Spleen (tissue), 11 donors: ENCODE data around the gene SNX13. TPM values are rescaled to one million over a fixed set of nuclear protein-coding genes. Genes with fewer than 3 reads are reported as not detected.

Source experiments
- DNase-seq: peaks from one replicate; pipeline ENCODE4 v3.0.0-alpha.2; 2020
- H3K27ac ChIP-seq, 8 donors: fragments of 200-600 bp; sonication (generic) in 7 of 8; 1 replicate in 4 of 8; 2 replicates in 4 of 8; pipeline versions ENCODE4 v1.5.0 to v1.8.0; 2016 to 2021; ENCODE audit warnings: inconsistent platforms in 4 of 8, mild to moderate bottlenecking in 4 of 8, moderate library complexity in 1 of 8
- H3K27me3 ChIP-seq, 7 donors: fragments of 200-600 bp; sonication (generic) in 6 of 7; replicated peaks in 1 of 7; 1 replicate in 4 of 7; 2 replicates in 3 of 7; pipeline versions ENCODE4 v1.5.0 to v1.8.0; 2016 to 2021; ENCODE audit warnings: inconsistent platforms in 3 of 7, mild to moderate bottlenecking in 1 of 7
- H3K36me3 ChIP-seq, 6 donors: fragments of 200-600 bp; sonication (generic) in 5 of 6; 1 replicate in 4 of 6; 2 replicates in 2 of 6; pipeline versions ENCODE4 v1.5.0 to v1.8.0; 2016 to 2021; ENCODE audit warnings: inconsistent platforms in 2 of 6
- H3K4me1 ChIP-seq, 6 donors: fragments of 200-600 bp; sonication (generic) in 5 of 6; 1 replicate in 3 of 6; 2 replicates in 3 of 6; pipeline versions ENCODE4 v1.5.0 to v1.8.0; 2016 to 2021; ENCODE audit warnings: inconsistent platforms in 3 of 6
- H3K4me3 ChIP-seq, 8 donors: fragments of 200-600 bp; sonication (generic) in 7 of 8; 1 replicate in 4 of 8; 2 replicates in 4 of 8; pipeline versions ENCODE4 v1.5.0 to v1.8.0; 2016 to 2021; ENCODE audit warnings: inconsistent platforms in 4 of 8, mild to moderate bottlenecking in 4 of 8, moderate library complexity in 2 of 8
- H3K9me3 ChIP-seq, 8 donors: fragments of 200-600 bp; sonication (generic) in 7 of 8; 1 replicate in 4 of 8; 2 replicates in 4 of 8; pipeline versions ENCODE4 v1.5.0 to v1.8.0; 2016 to 2021; ENCODE audit warnings: inconsistent platforms in 4 of 8
- CTCF ChIP-seq, 11 experiments: fragments of 200-600 bp in 7 of 11; fragments of 450-650 bp in 4 of 11; sonication (generic) in 4 of 11; IDR thresholded peaks in 8 of 11; conservative IDR thresholded peaks in 3 of 11; 1 replicate in 7 of 11; 2 replicates in 4 of 11; pipeline versions ENCODE4 v1.4.0 to v1.8.0; 2016 to 2021; ENCODE audit warnings: antibody characterized with exemption in 11 of 11, inconsistent platforms in 4 of 11, mild to moderate bottlenecking in 1 of 11
- POLR2A ChIP-seq, 3 donors: fragments of 450-650 bp; IDR thresholded peaks; one replicate each; pipeline ENCODE4 v1.5.1; 2017; ENCODE audit warnings: antibody characterized with exemption in 3 of 3, mild to moderate bottlenecking in 1 of 3
- POLR2AphosphoS5 ChIP-seq, 3 donors: sonication (generic); formaldehyde crosslinking; IDR thresholded peaks; one replicate each; pipeline ENCODE4 v1.5.1; 2017; ENCODE audit warnings: antibody characterized with exemption in 3 of 3
- WGBS, 5 donors: extraction: QIAGEN DNeasy Blood & Tissue Kit in 3 of 5; methylation state at CpG; one replicate each; pipeline versions ENCODE4 v1.1.5 to v1.1.7; 2013 to 2018; 5-methylcytosine and 5-hydroxymethylcytosine counted together
- intact Hi-C: fragments of 100-400 bp; cut with DNase I; formaldehyde crosslinking; loops from one replicate; pipeline ENCODE4 v1.15.0; 2023; ENCODE audit warnings: low total_unique reads
- polyA plus RNA-seq, 3 donors: library from polyadenylated mRNA; stranded (reverse); fragments of 200-250 nt; gene quantifications; one replicate each; pipeline ENCODE4 v1.2.1, GENCODE V29; 2013
- total RNA-seq, 7 donors: library from RNA; depleted of rRNA in 3 of 7; stranded (reverse); fragments of >200 nt in 3 of 7; fragmentation: NEBNext Ultra II Directional in 4 of 7; extraction: Animal tissue kit (Norgen Biotek cat#: 25700) in 4 of 7; gene quantifications; one replicate each; pipeline versions ENCODE4 v1.1.0 to v1.2.1, GENCODE V29; 2016 to 2021
- donor health status: healthy with polysubstance abuse.
- donor health status: DM: no; HTN: no; CAD: no; lungs with moderate emphysema.
- donor health status: DM: no; HTN: no; CAD: no.
- donor health status: Bipolar disorder and iron deficiency.
- donor health status: healthy.
- donor health status: DM: no; HTN: no; CAD: no.
- donor health status: DM: yes; HTN: yes; CAD: no.

Gene SNX13
- total and polyA plus RNA-seq, 10 donors: 5.7 to 79.8 (median 55.8) TPM

DNA sequence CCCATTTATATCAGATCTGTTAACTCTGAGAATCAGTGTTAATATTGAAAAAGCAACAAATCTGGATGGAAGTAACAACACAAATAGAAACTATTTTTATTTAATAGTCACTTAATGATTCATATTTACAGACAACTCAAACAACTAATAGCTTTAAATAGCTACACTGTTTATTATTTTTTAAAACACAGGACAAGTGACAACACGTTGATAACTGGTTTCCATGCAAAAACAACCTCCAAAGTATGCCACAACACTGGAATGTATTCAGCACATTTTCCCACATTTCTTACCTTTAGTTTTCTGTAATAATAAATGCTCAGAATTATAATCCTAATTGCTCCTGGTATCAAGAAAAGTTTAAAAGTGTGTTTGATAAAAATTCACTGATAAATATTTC, 4.0 kb downstream of the SNX13 start:
- Histone ChIP-seq H3K27me3 (no peaks in the 10 kb centered on the region), H3K27ac (no peak overlapping the region), H3K36me3 (no peaks in the 10 kb centered on the region), H3K4me3 (no peak overlapping the region), H3K9me3 (no peaks in the 10 kb centered on the region), H3K4me1 (peaks cover 49 to 91% (median 68%) of the 10 kb centered on the region in 6 donors)
- intact Hi-C loops: no loop called here
- TF ChIP-seq POLR2A (IDR thresholded peaks at IDR 0.05): no peak
- no peak for TF ChIP-seq CTCF (IDR thresholded peaks at IDR 0.05 in 8 of 11, conservative IDR thresholded peaks at IDR 0.05 in 3 of 11)
- TF ChIP-seq POLR2AphosphoS5 (IDR thresholded peaks at IDR 0.05): no peak
- no peak for DNase-seq
- WGBS, 5 donors: 77 to 81% (median 80%) methylated on average over 1 of the region's 1 CpG

DNA sequence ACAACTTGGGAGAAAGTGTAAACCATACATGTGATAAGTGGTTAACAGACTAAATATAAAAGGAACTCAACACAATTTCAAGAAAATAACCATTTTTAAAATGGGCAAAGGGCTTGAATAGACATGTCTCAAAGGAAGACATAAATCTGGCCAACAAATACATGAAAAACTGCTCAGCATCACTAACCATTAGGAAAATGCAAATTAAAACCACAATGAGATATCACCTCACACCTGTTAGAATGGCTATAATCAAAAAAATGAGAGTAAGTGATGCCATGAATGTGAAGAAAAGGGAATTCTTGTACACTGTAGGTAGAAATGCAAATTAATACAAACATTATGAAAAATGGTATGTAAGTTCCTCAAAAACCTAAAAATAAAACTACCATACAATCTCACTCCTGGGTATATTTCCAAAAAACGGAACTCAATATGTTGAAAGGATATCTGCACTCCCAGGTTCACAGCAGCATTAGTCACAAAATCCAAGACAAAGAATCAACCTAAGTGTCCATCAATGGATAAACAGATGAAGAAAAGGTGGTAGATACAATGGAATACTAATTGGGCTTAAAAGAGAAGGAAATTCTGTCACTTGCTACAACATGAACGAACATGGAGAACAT, 5.6 kb downstream of the SNX13 start:
- Histone ChIP-seq H3K4me3 (no peak overlapping the region), H3K9me3 (no peaks in the 10 kb centered on the region), H3K4me1 (peaks cover 47 to 100% (median 69%) of the 10 kb centered on the region in 6 donors), H3K27ac (no peak overlapping the region), H3K27me3 (no peaks in the 10 kb centered on the region), H3K36me3 (no peaks in the 10 kb centered on the region)
- 64 to 88% (median 78%) methylated on average over 2 of the region's 2 CpGs for WGBS, 5 donors
- intact Hi-C loops: no loop called here
- DNase-seq: no peak
- TF ChIP-seq POLR2AphosphoS5 (IDR thresholded peaks at IDR 0.05): no peak
- no peak for TF ChIP-seq POLR2A (IDR thresholded peaks at IDR 0.05)
- no peak for TF ChIP-seq CTCF (IDR thresholded peaks at IDR 0.05 in 8 of 11, conservative IDR thresholded peaks at IDR 0.05 in 3 of 11)

GRCh38 chr7:17934094-17934493, 6.2 kb downstream of the SNX13 start:
- Histone ChIP-seq H3K27ac (no peak overlapping the region), H3K4me3 (no peak overlapping the region), H3K27me3 (no peaks in the 10 kb centered on the region), H3K36me3 (no peaks in the 10 kb centered on the region), H3K9me3 (no peaks in the 10 kb centered on the region), H3K4me1 (peaks cover 46 to 100% (median 67%) of the 10 kb centered on the region in 6 donors)
- intact Hi-C loops: no loop called here
- 11 to 37% (median 26%) methylated on average over 2 of the region's 2 CpGs for WGBS, 5 donors
- DNase-seq: no peak
- no peak for TF ChIP-seq CTCF (IDR thresholded peaks at IDR 0.05 in 8 of 11, conservative IDR thresholded peaks at IDR 0.05 in 3 of 11)
- no peak for TF ChIP-seq POLR2A (IDR thresholded peaks at IDR 0.05)
- TF ChIP-seq POLR2AphosphoS5 (IDR thresholded peaks at IDR 0.05): no peak

- no peaks in the 10 kb centered on the region for H3K36me3 ChIP-seq
- WGBS, 5 donors: 89 to 95% (median 95%) methylated on average over 2 of the region's 2 CpGs
- intact Hi-C loops: no loop called here
- TF ChIP-seq CTCF (IDR thresholded peaks at IDR 0.05 in 8 of 11, conservative IDR thresholded peaks at IDR 0.05 in 3 of 11): no peak
- TF ChIP-seq POLR2AphosphoS5 (IDR thresholded peaks at IDR 0.05): no peak
- TF ChIP-seq POLR2A (IDR thresholded peaks at IDR 0.05): no peak
- H3K27me3 ChIP-seq: no peaks in the 10 kb centered on the region
- no peak overlapping the region for H3K27ac ChIP-seq
- H3K9me3 ChIP-seq: no peaks in the 10 kb centered on the region
- no peak overlapping the region for H3K4me3 ChIP-seq
- DNase-seq: no peak
- peaks cover 33 to 100% (median 55%) of the 10 kb centered on the region in 6 donors for H3K4me1 ChIP-seq
Measured at GRCh38 chr7:17932770-17933169, 7.5 kb downstream of the SNX13 start.
